ENCODE measurements around the gene TOMM20. TPM values are rescaled to one million over a fixed set of nuclear protein-coding genes. Genes with fewer than 3 reads are reported as not detected.
"Not testable (repeated sequence)": the region's sequence is repeated elsewhere in the genome, so short reads cannot be mapped to it uniquely, and the experiment has no call there.

Gene TOMM20
- total RNA-seq, 1 donor from 2014 or later = 112 TPM

DNA sequence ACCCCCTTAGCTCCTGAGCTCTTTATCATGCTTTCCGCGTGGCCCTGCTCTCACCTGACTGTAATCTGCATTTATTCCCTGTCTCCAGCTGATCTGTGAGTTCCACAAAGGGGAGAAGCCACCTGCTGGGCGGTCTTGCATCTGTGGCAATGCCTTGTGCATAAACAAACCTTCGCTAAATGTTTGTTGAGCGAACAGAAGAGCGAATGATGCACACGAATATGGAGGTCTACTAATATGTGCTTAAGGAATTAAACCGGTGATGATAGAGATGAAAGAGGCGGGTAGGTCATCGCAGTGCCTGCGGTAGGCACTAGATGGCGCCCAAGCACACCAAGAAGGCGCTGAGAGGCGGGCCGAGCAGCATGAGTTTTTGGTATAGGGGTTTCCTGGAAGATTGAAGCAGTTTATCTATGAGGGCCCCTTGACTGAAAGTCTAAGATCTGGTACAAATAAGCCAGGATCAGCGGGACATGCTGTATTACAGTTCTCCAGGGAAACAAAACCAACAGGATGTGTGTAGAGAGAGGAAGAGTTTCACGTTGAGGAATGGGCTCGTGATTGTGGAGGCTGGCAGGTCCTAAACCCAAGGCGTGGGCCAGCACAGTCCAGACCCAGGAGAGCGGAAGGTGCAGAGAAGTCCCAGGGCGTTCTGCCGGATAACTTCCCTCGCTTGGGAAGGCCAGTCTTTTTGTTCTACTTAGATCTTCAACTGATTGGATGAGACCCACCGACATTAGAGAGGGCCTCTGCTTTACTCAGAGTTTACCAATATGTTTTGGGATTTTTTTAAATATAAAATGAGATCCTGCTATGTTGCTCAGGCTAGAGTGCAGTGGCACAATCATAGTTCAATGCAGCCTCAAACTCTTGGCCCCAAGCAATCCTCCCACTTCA is 34.7 kb downstream of the TOMM20 start:
- intact Hi-C loops (cut with micrococcal nuclease) = loop anchor here (1.0 kb wide), 2 partner anchors 10 to 323 kb away; no protein-coding TSS in a partner anchor
- H3K27ac Mint-ChIP-seq = peak overlapping the region; percentile 31
- no peaks in the 10 kb centered on the region for H3K9me3 Mint-ChIP-seq
- peak; percentile 69 for DNase-seq (ENCODE audit: low spot score)
- H3K27me3 Mint-ChIP-seq (ENCODE audit: insufficient read depth) = no peaks in the 10 kb centered on the region
- H3K4me3 Mint-ChIP-seq = no peak overlapping the region
- peaks cover 13% of the 10 kb centered on the region for H3K4me1 Mint-ChIP-seq (ENCODE audit: low read depth)
- no peaks in the 10 kb centered on the region for H3K36me3 Mint-ChIP-seq (ENCODE audit: low read depth)

GRCh38 chr1:235093013-235093695 is 35.5 kb downstream of the TOMM20 start:
- intact Hi-C loops (cut with micrococcal nuclease) = loop anchor here (1.0 kb wide), 1 partner anchor 11 kb away; no protein-coding TSS in a partner anchor
- H3K9me3 Mint-ChIP-seq = no peaks in the 10 kb centered on the region
- H3K4me1 Mint-ChIP-seq (ENCODE audit: low read depth) = peaks cover 13% of the 10 kb centered on the region
- no peaks in the 10 kb centered on the region for H3K36me3 Mint-ChIP-seq (ENCODE audit: low read depth)
- no peak for DNase-seq (ENCODE audit: low spot score)
- H3K27ac Mint-ChIP-seq = no peak overlapping the region
- no peak overlapping the region for H3K4me3 Mint-ChIP-seq
- no peaks in the 10 kb centered on the region for H3K27me3 Mint-ChIP-seq (ENCODE audit: insufficient read depth)

DNA sequence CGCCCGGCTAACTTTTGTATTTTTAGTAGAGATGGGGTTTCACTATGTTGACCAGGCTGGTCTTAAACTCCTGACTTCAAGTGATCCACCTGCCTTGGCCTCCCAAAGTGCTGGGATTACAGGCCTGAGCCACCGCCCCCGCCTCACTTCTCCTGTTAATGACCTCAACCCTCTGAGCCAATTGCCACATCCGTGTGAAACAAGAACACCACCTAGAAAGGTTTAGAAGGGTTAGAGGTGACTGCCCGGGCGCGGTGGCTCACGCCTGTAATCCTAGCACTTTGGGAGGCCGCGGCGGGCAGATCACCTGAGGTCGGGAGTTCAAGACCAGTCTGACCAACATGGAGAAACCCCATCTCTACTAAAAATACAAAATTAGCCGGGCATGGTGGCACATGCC is 36.2 kb downstream of the TOMM20 start:
- H3K36me3 Mint-ChIP-seq (ENCODE audit: low read depth); H3K4me3 Mint-ChIP-seq; DNase-seq (ENCODE audit: low spot score); H3K9me3 Mint-ChIP-seq; H3K27me3 Mint-ChIP-seq (ENCODE audit: insufficient read depth); intact Hi-C loops (cut with micrococcal nuclease); H3K27ac Mint-ChIP-seq: not testable (repeated sequence)
- peaks cover 13% of the 10 kb centered on the region for H3K4me1 Mint-ChIP-seq (ENCODE audit: low read depth)

GRCh38 chr1:235092045-235092406 is 36.6 kb downstream of the TOMM20 start:
- peaks cover 13% of the 10 kb centered on the region for H3K4me1 Mint-ChIP-seq (ENCODE audit: low read depth)
- H3K27ac Mint-ChIP-seq; H3K36me3 Mint-ChIP-seq (ENCODE audit: low read depth); intact Hi-C loops (cut with micrococcal nuclease); H3K27me3 Mint-ChIP-seq (ENCODE audit: insufficient read depth); H3K4me3 Mint-ChIP-seq; DNase-seq (ENCODE audit: low spot score); H3K9me3 Mint-ChIP-seq: not testable (repeated sequence)

GRCh38 chr1:235091319-235092044 is 37.2 kb downstream of the TOMM20 start:
- H3K4me3 Mint-ChIP-seq; DNase-seq (ENCODE audit: low spot score); H3K9me3 Mint-ChIP-seq; H3K36me3 Mint-ChIP-seq (ENCODE audit: low read depth); intact Hi-C loops (cut with micrococcal nuclease); H3K27ac Mint-ChIP-seq; H3K27me3 Mint-ChIP-seq (ENCODE audit: insufficient read depth): not testable (repeated sequence)
- peaks cover 13% of the 10 kb centered on the region for H3K4me1 Mint-ChIP-seq (ENCODE audit: low read depth)

- DNase-seq (ENCODE audit: low spot score) = no peak
- intact Hi-C loops (cut with micrococcal nuclease) = no loop called here
- H3K27ac Mint-ChIP-seq = no peak overlapping the region
- H3K27me3 Mint-ChIP-seq (ENCODE audit: insufficient read depth) = no peaks in the 10 kb centered on the region
- peaks cover 13% of the 10 kb centered on the region for H3K4me1 Mint-ChIP-seq (ENCODE audit: low read depth)
- H3K9me3 Mint-ChIP-seq = no peaks in the 10 kb centered on the region
- H3K4me3 Mint-ChIP-seq = no peak overlapping the region
- H3K36me3 Mint-ChIP-seq (ENCODE audit: low read depth) = no peaks in the 10 kb centered on the region
Measured at GRCh38 chr1:235090406-235091069, 38.1 kb downstream of the TOMM20 start.

DNA sequence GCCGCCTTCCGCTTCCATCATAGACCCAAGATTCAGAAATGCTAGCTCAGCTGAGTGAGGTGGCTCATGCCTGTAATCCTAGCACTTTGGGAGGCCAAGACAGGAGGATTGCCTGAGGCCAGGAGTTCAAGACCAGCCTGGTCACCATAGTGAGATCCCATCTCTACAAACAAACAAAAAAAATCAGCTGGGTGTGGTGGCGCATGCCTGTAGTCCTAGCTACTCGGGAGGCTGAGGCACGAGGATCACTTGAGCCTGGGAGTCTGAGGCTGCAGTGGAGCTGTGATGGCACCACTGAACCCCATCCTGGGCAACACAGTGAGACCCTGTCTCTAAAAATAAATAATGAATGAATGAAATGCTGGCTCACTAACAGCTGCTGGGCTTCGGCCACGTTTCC is 39.7 kb downstream of the TOMM20 start:
- peaks cover 13% of the 10 kb centered on the region for H3K4me1 Mint-ChIP-seq (ENCODE audit: low read depth)
- H3K9me3 Mint-ChIP-seq = no peaks in the 10 kb centered on the region
- intact Hi-C loops (cut with micrococcal nuclease) = loop anchor here (10.0 kb wide), 1 partner anchor 974 kb away; no protein-coding TSS in a partner anchor
- DNase-seq (ENCODE audit: low spot score) = no peak
- no peak overlapping the region for H3K27ac Mint-ChIP-seq
- no peaks in the 10 kb centered on the region for H3K27me3 Mint-ChIP-seq (ENCODE audit: insufficient read depth)
- no peak overlapping the region for H3K4me3 Mint-ChIP-seq
- H3K36me3 Mint-ChIP-seq (ENCODE audit: low read depth) = no peaks in the 10 kb centered on the region

- H3K4me3 Mint-ChIP-seq = no peak overlapping the region
- no peak for DNase-seq (ENCODE audit: low spot score)
- H3K9me3 Mint-ChIP-seq = no peaks in the 10 kb centered on the region
- no peaks in the 10 kb centered on the region for H3K27me3 Mint-ChIP-seq (ENCODE audit: insufficient read depth)
- peaks cover 13% of the 10 kb centered on the region for H3K4me1 Mint-ChIP-seq (ENCODE audit: low read depth)
- H3K36me3 Mint-ChIP-seq (ENCODE audit: low read depth) = no peaks in the 10 kb centered on the region
- intact Hi-C loops (cut with micrococcal nuclease) = loop anchor here (10.0 kb wide), 1 partner anchor 974 kb away; no protein-coding TSS in a partner anchor
- no peak overlapping the region for H3K27ac Mint-ChIP-seq
Measured at GRCh38 chr1:235088430-235088829, 40.2 kb downstream of the TOMM20 start.

GRCh38 chr1:235087906-235088305 is 40.7 kb downstream of the TOMM20 start:
- Mint-ChIP-seq H3K27me3 (ENCODE audit: insufficient read depth) (no peaks in the 10 kb centered on the region), H3K9me3 (no peaks in the 10 kb centered on the region), H3K36me3 (ENCODE audit: low read depth) (no peaks in the 10 kb centered on the region), H3K4me1 (ENCODE audit: low read depth) (peaks cover 18% of the 10 kb centered on the region), H3K27ac (no peak overlapping the region), H3K4me3 (no peak overlapping the region)
- intact Hi-C loops (cut with micrococcal nuclease) = loop anchor here (10.0 kb wide), 1 partner anchor 973 kb away; no protein-coding TSS in a partner anchor
- DNase-seq (ENCODE audit: low spot score) = no peak

- not testable (repeated sequence) for H3K27ac Mint-ChIP-seq; DNase-seq (ENCODE audit: low spot score); H3K9me3 Mint-ChIP-seq; H3K4me3 Mint-ChIP-seq; H3K36me3 Mint-ChIP-seq (ENCODE audit: low read depth); H3K27me3 Mint-ChIP-seq (ENCODE audit: insufficient read depth)
- peaks cover 20% of the 10 kb centered on the region for H3K4me1 Mint-ChIP-seq (ENCODE audit: low read depth)
- intact Hi-C loops (cut with micrococcal nuclease) = loop anchor here (10.0 kb wide), 1 partner anchor 971 kb away; no protein-coding TSS in a partner anchor
Measured at GRCh38 chr1:235085411-235086117, 43.1 kb downstream of the TOMM20 start.

GRCh38 chr1:235080788-235081187 is 47.8 kb downstream of the TOMM20 start:
- DNase-seq (ENCODE audit: low spot score); H3K36me3 Mint-ChIP-seq (ENCODE audit: low read depth); H3K27ac Mint-ChIP-seq; H3K4me3 Mint-ChIP-seq; H3K9me3 Mint-ChIP-seq; H3K27me3 Mint-ChIP-seq (ENCODE audit: insufficient read depth): not testable (repeated sequence)
- peaks cover 25% of the 10 kb centered on the region for H3K4me1 Mint-ChIP-seq (ENCODE audit: low read depth)
- intact Hi-C loops (cut with micrococcal nuclease) = loop anchor here (10.0 kb wide), 1 partner anchor 966 kb away; no protein-coding TSS in a partner anchor

DNA sequence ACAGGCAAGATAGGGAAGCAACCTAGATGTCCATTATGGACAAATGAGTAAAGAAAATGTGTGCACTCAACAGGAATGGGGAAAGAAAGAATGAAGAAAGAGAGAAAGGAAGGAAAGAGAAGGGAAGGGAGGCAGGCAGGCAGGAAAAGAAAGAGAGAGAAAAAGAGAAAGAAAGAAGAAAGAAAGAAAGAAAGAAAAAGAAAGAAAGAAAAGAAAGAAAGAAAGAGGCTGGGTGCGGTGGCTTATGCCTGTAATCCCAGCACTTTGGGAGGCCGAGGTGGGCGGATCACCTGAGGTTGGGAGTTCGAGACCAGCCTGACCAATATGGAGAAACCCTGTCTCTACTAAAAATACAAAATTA is 48.4 kb downstream of the TOMM20 start:
- not testable (repeated sequence) for DNase-seq (ENCODE audit: low spot score); H3K27ac Mint-ChIP-seq; H3K36me3 Mint-ChIP-seq (ENCODE audit: low read depth); H3K27me3 Mint-ChIP-seq (ENCODE audit: insufficient read depth); H3K9me3 Mint-ChIP-seq
- intact Hi-C loops (cut with micrococcal nuclease) = loop anchor here (10.0 kb wide), 1 partner anchor 965 kb away; no protein-coding TSS in a partner anchor
- H3K4me3 Mint-ChIP-seq = peak overlapping the region; percentile 38
- H3K4me1 Mint-ChIP-seq (ENCODE audit: low read depth) = peaks cover 30% of the 10 kb centered on the region
